ENCODE measurements around the gene SUMF2.
"Not testable (repeated sequence)": the region's sequence is repeated elsewhere in the genome, so short reads cannot be mapped to it uniquely, and the experiment has no call there.

Gene SUMF2

DNA sequence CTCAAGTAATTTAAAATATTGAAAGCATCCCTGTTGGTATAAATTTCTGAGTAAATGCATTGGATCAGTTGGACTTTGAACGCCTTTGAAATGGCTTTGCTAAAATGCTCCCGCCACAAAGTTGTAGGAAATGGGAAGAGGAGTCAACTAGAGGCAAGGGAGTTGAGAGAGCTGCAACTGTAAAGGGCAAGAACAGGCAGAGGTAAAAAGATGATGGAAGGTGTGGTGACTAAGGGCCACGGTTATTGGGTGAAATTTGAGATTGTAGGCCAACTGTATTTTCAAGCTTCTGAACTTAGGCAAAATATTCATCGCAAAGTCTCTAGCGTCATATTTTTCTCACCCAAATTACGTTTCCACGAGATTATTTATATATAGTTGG lies 595 bp upstream of the SUMF2 start:
- DNase-seq (ENCODE audit: low read depth) = no peak

- not testable (repeated sequence) for DNase-seq (ENCODE audit: low read depth)
Observed at GRCh38 chr7:56066376-56066775, 2.3 kb downstream of the SUMF2 start.

- peak; percentile 55 for DNase-seq (ENCODE audit: low read depth)
Observed at GRCh38 chr7:56074371-56074791, 10.3 kb downstream of the SUMF2 start.

DNA sequence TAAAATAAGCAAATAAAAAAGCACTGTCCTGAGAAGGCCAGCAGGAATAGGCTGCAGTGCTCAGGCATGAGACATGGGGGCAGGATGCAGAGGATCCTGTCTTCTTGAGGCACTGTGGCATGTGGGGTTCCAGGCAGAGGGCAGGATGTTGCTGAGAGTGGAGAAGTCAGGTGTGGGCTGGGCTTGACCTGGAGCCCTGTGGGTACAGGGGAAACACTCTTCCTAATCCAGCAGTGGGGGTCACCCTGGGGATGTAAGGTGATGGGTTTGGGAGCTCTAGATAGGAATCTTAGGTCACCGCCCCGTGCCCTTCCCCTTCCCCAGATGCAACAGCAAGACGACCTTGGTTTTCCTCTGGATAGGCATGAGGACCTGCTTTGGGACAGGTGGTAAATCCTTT lies 13.6 kb downstream of the SUMF2 start:
- no peak for DNase-seq (ENCODE audit: low read depth)

GRCh38 chr7:56078196-56078595 lies 14.1 kb downstream of the SUMF2 start:
- DNase-seq (ENCODE audit: low read depth) = no peak

DNA sequence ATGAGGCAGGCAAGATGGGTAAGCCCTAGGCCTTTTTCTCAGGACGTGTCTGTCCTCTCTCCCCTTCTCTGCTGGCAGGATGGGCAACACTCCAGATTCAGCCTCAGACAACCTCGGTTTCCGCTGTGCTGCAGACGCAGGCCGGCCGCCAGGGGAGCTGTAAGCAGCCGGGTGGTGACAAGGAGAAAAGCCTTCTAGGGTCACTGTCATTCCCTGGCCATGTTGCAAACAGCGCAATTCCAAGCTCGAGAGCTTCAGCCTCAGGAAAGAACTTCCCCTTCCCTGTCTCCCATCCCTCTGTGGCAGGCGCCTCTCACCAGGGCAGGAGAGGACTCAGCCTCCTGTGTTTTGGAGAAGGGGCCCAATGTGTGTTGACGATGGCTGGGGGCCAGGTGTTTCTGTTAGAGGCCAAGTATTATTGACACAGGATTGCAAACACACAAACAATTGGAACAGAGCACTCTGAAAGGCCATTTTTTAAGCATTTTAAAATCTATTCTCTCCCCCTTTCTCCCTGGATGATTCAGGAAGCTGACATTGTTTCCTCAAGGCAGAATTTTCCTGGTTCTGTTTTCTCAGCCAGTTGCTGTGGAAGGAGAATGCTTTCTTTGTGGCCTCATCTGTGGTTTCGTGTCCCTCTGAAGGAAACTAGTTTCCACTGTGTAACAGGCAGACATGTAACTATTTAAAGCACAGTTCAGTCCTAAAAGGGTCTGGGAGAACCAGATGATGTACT lies 15.5 kb downstream of the SUMF2 start:
- DNase-seq (ENCODE audit: low read depth) = no peak

DNA sequence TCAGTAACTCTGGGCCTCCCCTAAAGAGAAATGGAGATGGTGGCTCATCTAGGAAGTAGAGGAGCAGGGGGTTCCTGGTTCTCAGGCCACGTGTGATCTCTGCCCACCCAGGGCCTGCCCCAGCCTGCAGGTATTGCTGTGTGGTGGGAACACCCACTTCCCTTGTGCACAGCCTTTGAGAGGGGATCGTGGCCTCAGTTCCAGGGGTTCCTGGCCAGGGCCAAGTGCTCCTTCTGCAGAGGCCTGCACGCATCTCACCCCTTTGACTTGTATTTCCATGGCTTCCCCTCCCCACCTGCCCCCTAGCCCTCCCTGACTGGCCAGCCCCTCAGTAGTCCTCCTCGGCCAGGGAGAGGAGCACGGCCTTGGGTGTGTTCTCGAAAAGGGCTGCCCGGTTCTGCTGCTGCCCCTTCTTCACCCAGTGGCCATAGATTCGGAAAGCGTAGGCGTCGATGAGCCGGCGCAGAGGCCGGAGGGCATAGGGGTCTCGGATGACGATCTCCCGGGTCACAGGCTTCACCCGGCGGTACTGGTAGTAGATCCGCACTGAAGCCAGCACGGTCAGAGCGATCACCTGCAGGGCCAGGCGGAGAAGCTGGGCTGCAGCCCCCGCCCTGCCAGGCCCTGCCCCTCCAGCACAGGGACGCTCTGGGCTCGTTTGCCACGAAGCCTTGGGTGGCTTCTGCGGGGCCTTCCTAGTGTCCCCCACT lies 16.8 kb downstream of the SUMF2 start:
- DNase-seq (ENCODE audit: low read depth) = not testable (repeated sequence)

DNA sequence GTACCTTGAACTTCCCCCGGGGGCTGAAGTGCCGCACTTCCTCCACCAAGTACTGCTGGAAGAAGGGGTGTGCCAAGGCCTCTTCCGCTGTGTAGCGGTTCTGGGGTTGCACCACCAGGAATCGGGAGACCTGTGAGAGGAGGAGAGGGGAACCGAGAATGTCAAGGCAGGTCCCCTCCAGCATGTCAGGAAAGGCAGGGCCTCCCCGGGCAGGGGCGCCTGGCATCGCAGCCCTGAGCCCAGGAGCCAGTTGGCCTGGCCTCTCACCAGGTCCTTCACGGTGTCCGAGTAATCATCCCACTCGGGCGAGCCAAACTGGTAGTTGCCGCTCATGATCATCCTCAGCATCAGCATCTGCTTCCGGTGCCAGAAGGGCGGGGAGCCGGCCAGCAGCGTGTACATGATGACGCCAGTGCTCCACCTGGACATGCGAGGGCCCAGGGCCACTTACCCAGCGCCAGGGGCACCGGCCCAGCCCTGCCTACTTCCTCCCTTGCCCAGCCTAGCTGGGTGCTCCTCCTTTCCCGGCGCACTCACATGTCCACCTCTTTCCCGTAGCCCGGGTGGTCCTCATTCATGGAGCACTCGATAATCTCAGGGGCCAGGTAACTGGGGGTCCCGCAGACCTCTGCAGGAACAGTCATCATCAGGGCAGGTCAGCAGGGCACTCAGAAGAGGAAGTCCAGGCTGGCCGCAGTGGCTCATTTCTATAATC lies 17.7 kb downstream of the SUMF2 start:
- no peak for DNase-seq (ENCODE audit: low read depth)

DNA sequence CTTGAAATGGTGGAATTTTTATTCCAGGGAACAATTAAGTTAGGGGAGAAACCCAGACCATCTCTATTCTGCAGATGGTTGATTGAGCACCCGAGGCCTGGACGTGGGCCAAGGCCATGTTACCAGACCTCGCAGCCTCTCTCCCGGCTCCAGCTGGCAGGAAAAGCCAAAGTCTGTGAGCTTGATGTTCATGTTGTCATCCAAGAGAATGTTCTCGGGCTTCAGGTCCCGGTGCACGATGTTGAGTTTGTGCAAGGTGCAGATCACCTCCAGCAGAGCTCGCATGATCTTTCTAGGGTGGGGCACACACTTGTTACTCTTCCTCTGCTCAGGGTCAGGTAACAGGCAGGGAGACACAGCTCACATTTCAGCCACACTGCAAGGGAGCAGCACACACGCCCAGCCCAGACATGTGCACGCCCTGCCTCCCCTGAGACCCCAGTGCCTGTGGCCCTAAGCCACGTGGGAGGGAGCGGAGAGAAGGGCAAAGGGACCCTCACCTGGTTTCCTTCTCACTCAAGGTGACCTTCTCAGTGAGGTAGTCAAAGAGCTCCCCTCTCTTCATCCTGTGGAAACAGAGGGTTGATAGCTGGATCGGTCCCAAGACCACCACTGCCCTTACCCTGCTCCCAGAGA lies 19.2 kb downstream of the SUMF2 start:
- no peak for DNase-seq (ENCODE audit: low read depth)

DNA sequence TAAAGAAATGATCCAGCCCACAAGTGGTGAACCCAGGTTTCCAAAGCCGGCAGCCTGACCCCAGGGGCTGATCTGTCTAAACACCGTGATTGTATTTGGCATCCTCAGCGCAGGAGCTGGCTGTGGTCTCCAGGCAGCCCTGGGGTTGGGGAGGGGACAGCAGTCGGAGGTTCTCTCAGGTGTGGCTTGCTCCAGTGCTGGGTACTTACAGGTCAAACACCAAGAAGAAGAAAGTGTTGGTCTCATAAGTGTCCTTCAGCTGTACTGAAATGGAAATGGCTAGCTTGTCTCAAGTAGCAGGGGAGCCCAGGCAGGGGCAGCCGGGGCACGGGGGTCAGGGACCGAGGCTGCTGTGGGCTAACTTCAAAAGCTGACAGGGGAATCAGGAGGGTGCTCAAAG lies 22.7 kb downstream of the SUMF2 start:
- DNase-seq (ENCODE audit: low read depth) = no peak

GRCh38 chr7:56087445-56087844 lies 23.4 kb downstream of the SUMF2 start:
- DNase-seq (ENCODE audit: low read depth) = no peak

DNA sequence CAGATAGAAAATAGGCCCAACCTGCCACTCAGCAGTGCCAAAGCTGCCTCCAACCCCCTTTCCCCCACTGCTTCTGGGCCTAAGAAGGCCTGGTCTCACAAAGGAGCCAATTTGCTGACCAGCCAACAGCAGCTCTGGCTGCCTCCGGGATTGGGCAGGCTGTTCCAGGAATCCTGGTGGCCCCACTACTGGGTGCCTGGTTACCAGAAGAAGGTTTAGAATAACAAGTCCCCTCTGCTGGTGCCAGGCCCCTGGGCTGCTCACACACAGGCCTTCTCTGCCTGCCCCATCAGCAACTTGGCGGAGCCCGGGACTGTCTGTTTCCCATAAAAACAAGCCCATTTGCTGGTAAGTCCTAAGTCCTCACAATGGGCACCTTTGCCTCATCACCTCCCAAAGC lies 27.5 kb downstream of the SUMF2 start:
- no peak for DNase-seq (ENCODE audit: low read depth)

GRCh38 chr7:56092388-56092787 lies 28.3 kb downstream of the SUMF2 start:
- DNase-seq (ENCODE audit: low read depth) = not testable (repeated sequence)

DNA sequence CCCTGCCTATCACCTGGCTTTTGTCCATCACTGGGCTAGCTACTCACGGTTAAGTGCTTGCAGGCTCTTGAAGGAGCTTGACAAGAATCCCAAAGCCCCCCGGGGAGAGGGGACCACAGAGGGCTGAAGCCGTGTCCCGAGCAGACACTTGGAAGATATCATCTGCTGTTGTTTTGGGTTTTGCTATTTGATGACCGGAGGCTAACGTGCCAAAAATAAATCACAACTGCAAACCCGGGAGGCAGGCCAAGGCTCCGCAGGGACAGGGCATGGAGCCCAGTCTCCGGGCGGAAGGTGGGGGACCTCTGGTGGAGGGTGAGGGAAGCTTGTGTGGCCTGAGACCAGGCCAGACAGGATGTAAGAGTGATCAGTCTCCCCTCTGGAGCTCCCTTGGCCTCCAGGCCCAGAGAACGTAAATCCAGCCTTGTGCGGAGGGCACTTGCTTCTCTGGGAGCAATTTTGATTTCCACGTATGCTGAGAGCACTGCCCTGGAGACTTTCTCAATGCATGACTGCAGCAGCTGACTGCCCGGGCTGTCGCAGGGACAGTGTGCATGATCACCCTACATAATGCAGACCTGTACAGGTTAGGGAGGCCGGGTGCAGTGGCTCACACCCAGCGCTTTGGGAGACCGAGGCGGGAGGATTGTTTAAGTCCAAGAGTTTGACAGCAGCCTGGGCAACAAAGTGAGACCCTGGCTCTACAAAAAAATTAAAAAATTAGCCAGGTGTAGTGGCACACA lies 28.9 kb downstream of the SUMF2 start, which contains the start of gene PHKG1:
Gene PHKG1 (minus strand): TSS at position 164 of the 743 bp plus-strand sequence. CDS start 4,011 bp downstream, outside the sequence.
- DNase-seq (ENCODE audit: low read depth) = no peak

DNA sequence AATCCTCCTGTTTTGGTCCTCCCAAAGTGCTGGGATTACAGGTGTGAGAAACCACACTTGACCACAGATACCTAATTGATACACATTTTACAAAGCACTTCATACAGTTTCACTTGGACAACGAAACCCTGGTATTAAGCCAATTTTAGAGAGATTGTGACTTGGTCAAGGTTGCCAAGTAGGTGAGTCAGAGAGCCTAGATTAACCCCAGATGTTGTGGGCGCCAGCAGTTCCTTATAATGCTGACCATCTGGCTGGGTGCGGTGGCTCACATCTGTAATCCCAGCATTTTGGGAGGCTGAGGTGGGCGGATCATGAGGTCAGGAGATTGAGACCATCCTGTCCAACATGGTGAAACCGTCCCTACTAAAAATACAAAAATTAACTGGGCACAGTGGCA lies 33.6 kb downstream of the SUMF2 start:
- no peak for DNase-seq (ENCODE audit: low read depth)

DNA sequence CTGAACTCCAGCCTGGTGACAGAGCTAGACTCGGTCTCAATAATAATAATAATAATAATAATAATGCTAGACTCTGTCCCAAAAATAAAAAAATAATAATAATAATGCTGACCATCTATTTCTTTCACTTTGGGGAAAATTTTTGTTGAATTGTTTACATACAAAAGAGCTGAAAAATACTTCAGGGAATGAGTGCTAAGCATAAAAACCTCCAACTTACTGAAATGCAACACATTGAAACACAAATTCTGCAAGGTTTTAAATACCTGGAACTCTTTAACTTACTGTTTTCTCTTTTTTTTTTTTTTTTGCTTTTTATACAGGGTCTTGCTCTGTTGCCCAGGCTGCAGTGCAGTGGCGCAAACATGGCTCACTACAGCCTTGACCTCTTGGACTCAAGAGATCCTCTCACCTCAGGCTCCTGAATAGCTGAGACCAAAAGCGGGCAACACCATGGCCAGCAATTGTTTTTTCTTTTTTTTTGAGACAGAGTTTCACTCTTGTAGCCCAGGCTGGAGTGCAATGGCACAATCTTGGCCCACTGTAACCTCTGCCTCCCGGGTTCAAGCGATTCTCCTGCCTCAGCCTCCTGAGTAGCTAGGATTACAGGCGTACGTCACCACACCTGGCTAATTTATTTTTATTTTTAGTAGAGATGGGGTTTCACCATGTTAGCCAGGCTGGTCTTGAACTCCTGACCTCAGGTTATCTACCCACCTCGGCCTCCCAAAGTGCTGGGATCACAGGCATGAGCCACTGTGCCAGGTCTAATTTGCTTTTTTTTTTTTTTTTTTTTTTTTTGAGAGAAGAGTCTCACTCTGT lies 34.3 kb downstream of the SUMF2 start:
- DNase-seq (ENCODE audit: low read depth) = not testable (repeated sequence)

- no peak for DNase-seq (ENCODE audit: low read depth)
Observed at GRCh38 chr7:56099653-56100052, 35.6 kb downstream of the SUMF2 start.

DNA sequence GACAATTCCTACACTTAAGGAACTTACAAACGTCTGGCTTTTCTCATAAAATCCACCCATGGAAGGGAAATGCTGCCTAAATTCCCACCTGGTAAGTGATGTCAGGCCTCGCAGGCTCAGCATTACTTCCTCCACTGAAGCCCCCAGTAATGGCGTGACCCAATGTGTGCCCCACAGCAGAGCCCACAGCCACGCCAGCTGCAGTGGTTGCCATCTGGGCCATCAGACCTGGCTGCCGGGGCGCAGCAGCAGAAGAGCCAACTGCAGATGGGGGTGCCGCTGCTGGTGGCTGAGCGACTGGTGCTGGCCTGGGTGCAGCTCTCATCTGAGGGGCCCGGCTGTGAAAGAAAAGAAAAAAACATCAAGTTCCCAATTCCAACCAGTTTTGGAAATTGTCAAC lies 40.1 kb downstream of the SUMF2 start:
- DNase-seq (ENCODE audit: low read depth) = not testable (repeated sequence)

GRCh38 chr7:56105508-56105907 lies 41.4 kb downstream of the SUMF2 start:
- no peak for DNase-seq (ENCODE audit: low read depth)

All from activated T-cell treated with anti-CD3 and anti-CD28 coated beads for 24 hours (primary cell).